Fibroblast of villous mesenchyme (primary cell): ENCODE measurements around the gene PPIL6. TPM values are rescaled to one million over a fixed set of nuclear protein-coding genes. Genes with fewer than 3 reads are reported as not detected.
A peak's percentile ranks its signal among the peaks of the same experiment; 100 is the strongest.

Source experiments
- DNase-seq: peaks from one replicate; pipeline ENCODE4 v3.0.0-alpha.2; 2010; ENCODE audit warnings: low read depth
- H3K4me3 ChIP-seq: 2 replicates; pipeline ENCODE4 v1.5.1; 2011; ENCODE audit warnings: low read depth, mild to moderate bottlenecking, low read length
- total RNA-seq: library from RNA; depleted of rRNA; stranded (reverse); fragments of >200 nt; gene quantifications from 2 replicates; pipeline ENCODE4 v1.2.3, GENCODE V29; 2012
- TF ChIP-seq, protein P1 (sequence below): IDR thresholded peaks from 2 replicates; pipeline ENCODE4 v1.5.1; 2012; ENCODE audit warnings: low read depth, mild to moderate bottlenecking, low read length; ENCODE audit not compliant: insufficient read depth

Gene PPIL6
- total RNA-seq, 1 donor = 1.7 TPM

DNA sequence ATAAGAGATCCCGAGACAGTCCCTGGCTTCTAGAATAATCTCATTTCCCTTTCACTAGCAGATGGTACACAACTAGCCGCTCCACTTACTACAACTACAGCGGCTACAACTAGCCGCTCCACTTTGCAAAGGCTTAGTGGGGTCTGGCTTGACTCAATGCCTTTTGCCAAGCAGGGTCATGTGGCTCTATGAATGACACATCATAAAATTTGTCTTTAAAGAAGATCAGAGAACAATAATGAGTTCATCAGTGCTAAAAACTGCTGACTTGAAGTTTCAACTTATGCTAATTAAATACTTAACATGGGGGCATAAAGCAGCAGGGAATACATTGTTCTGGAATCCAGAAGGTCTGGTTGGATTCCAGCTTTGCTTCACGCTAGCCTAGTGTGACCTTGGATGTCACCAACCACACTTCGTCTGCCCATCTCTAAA lies 17.2 kb upstream of the PPIL6 start:
- TF ChIP-seq, protein P1, sequence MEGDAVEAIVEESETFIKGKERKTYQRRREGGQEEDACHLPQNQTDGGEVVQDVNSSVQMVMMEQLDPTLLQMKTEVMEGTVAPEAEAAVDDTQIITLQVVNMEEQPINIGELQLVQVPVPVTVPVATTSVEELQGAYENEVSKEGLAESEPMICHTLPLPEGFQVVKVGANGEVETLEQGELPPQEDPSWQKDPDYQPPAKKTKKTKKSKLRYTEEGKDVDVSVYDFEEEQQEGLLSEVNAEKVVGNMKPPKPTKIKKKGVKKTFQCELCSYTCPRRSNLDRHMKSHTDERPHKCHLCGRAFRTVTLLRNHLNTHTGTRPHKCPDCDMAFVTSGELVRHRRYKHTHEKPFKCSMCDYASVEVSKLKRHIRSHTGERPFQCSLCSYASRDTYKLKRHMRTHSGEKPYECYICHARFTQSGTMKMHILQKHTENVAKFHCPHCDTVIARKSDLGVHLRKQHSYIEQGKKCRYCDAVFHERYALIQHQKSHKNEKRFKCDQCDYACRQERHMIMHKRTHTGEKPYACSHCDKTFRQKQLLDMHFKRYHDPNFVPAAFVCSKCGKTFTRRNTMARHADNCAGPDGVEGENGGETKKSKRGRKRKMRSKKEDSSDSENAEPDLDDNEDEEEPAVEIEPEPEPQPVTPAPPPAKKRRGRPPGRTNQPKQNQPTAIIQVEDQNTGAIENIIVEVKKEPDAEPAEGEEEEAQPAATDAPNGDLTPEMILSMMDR = no peak
- H3K4me3 ChIP-seq = no peak overlapping the region
- DNase-seq = no peak

DNA sequence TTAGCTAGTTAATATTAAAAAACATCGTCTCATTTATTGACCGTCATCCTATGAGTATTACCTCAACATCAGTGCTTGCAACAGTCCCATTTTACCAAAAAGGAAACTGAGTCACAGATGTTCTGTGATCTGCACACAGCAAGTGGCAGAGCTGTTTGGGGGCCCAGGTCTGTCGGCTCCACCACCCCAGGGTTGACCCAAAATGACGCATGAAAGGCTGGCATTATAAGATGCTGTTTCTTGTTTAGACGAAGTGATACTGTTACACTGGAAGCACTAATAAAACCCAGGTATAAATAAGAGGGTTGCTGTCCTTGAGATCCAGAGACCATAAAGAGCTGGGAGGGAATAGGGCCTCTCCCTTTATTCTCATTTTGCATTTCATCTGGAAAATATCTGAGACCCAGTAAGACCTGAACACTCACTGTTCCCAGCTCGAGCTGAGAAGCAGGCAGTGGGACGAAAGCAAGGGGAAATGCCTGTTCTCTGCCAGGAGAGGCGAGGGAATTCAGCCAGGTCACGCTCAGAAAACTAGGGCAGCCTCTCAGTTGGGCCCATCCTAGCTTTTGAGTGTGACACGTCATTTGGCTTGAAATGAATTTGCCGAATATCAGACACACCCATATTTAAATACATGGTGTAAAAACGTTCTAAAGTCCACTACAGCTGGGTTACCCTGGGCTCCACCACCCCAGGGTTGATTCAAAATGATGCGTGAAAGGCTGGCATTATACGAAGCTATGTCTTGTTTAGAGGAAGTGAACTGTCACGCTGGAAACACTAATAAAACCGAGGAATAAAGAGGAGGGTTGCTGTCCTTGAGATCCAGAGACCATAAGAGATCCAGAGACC lies 16.5 kb upstream of the PPIL6 start:
- TF ChIP-seq, protein P1 = no peak
- DNase-seq = no peak
- peak overlapping the region; percentile 91 for H3K4me3 ChIP-seq

DNA sequence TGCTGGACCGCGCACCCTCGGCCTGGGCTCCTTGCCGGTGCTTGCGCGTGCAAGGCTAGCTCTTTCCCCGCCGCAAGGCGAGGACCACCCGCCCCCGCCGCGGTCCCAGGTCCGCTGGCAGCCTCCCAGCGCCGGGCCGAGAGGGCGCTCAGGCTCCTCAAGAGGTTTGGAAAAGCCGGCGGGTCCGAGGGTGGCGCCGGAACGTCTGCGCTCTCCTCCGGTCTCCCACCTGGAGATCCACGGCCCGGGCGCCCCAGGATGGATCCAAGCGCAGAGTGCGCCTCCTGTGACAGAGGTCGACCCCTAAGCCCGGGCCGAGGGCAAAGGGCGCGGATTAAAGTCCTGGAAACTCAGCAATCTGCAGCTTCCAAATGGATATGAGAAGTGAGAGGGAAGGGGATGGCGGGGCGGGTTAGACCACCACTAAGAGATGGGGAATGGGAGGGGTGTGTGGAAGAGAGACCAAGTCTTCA lies 15.7 kb upstream of the PPIL6 start:
- TF ChIP-seq, protein P1 = peak; percentile 2
- peak overlapping the region; percentile 91 for H3K4me3 ChIP-seq
- DNase-seq = no peak

DNA sequence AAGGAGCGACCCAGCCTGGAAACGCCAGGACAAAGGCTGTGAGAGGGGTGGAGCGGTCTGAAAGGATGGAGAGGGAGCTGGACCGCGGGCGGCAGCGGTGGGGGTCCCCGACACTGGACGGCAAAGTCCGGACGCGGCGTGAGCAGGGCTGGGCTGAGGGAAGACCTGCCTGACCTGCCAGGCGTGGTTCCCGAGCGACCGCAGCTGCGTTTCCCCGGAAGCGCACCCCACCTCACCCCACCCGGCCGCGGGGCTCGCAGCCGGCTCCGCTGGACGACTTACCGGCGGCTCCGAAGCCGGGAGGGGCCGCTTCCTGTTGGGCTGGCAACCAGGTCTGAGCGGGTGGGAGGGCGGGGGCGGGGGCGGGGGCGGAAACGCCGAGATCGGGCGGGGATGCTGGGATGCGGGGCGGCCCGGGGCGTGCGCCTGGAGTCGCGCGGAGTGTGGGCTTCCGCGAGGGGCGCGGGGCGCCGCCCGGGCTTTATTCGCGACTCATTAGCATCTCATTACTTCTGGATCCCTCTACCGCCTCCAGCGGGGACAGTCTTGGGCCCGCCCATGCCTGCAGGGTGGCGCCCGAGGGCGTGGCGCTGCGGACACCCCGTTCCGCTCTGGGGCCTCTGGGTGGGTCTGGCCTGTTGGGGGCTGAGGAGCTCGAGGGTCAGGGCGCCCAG lies 15.1 kb upstream of the PPIL6 start, which contains the start of gene MICAL1:
Gene MICAL1, minus strand, starts transcription at position 336 of the 674 bp plus-strand sequence. CDS start 1,576 bp downstream, outside the sequence.
- H3K4me3 ChIP-seq = peak within 1 kb of the TSS; percentile 91
- peak; percentile 57 for DNase-seq
- TF ChIP-seq, protein P1 = peak; percentile 37

DNA sequence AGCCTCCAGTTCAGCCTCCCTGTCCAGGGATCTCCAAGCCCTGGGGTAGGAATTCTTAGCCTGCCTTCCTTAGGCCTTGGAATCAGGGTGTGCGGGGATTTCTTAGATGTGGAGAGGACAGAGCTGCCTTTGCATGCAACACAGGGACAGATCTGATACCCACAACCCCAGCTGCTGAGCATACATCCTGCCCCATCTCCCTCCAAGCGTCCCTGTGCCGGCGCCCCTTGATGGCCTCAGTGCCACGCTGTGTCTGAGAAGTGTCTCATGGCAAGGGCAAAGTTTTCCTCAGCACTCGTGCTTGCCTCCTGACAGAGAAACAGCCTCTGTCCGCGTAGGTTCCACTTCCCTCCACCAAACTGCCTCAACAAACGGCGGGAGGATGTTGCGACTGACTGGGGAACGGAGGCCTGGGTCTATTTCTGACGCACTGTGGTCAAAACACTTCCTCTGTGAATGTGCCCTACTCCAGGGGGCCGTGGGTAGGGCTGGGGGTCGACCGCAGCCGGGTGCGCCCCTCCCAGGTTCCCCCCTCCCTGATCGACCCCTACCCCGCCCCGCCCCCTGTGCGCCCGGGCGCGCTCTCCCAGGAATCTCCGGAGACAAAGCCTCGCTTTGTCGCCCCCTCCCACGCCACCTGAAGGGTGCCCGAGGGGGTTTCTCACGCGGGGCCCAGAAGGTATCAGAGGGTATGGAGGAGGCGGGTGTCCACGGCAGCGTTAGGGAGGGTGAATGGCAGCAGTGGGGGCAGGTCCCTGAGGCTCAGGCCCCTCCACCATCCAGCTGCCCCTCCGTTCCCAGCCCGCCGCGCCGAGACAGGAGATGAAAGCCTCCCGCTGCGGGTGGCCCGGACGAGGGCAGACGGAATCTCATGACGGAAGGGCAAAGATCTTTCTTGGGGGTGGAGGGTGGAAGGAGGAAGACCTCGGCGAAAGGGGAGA lies 14.3 kb upstream of the PPIL6 start:
- peak overlapping the region; percentile 91 for H3K4me3 ChIP-seq
- DNase-seq = peak; percentile 43
- TF ChIP-seq, protein P1 = no peak

DNA sequence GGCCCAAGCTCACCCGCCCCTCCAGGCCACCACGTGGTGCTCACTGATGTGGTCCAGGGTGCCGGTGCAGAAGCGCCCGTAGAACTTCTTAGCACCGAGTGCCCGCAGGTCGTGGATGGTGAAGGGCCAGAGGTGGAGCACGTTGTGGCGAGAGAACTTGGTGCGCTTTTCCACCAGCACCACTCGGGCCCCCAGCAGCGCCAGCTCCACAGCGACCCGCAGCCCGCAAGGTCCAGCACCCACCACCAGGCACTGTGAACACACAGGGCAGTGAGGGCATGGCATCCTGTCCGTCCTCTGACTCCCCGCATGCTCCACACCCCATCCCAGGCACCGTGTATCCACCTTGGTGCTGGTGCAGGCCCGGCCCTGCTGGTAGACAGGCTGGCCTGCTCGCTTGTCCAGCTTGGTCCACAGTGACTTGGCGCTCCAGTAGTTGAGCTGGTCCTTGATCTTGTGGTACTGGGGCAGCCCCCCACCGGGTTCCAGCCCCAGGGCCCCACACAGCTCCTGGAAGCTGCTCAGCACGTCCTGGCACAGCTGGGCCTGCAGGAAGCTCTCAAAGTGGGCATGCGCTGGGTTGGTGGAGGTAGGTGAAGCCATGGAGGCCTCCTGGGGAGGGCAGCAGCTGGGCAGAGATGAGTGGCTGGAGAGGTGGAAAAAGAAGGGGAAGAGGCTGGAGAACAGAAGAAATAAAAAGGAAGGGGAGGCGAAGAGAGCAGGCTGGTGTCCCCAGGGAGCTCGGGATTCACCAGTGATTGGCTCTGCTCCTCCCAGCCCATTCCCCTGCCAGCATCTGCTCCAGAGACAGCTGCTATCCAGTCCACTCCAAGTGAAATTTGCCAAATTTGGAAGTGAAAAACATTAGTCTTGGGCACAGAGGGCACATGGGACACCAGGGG lies 13.4 kb upstream of the PPIL6 start:
- peak overlapping the region; percentile 91 for H3K4me3 ChIP-seq
- no peak for DNase-seq
- TF ChIP-seq, protein P1 = no peak
